ENCODE measurements around the gene VAV2.

The VAV2 gene

DNA sequence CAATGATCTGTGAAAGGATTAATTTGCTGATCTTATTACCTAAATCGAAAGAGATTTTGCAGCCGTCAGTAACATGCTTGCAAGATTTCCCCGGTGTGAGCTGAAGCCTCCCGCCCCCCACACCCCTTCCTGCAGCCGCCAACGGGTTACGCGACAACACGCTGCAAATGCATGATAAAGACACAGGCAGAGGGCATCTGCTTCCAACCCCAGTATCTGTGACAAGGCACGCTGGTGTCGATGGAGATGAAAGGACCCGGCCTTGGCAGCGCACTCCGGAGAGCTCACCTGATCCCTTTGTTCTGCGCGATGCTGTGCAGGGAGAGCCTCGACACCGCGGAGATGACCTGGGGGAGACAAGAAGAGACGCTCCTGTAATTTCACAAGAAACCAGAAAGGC, 131.0 kb downstream of the VAV2 start:
- TF ChIP-seq RARB (CRISPR knock-in tag; IDR thresholded peaks at IDR 0.05): no peak
- TF ChIP-seq, protein P1, sequence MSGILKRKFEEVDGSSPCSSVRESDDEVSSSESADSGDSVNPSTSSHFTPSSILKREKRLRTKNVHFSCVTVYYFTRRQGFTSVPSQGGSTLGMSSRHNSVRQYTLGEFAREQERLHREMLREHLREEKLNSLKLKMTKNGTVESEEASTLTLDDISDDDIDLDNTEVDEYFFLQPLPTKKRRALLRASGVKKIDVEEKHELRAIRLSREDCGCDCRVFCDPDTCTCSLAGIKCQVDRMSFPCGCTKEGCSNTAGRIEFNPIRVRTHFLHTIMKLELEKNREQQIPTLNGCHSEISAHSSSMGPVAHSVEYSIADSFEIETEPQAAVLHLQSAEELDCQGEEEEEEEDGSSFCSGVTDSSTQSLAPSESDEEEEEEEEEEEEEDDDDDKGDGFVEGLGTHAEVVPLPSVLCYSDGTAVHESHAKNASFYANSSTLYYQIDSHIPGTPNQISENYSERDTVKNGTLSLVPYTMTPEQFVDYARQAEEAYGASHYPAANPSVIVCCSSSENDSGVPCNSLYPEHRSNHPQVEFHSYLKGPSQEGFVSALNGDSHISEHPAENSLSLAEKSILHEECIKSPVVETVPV (CRISPR knock-in tag; IDR thresholded peaks at IDR 0.05): no peak
- TF ChIP-seq ISL1 (CRISPR knock-in tag; IDR thresholded peaks at IDR 0.05): no peak
- TF ChIP-seq, protein P2, sequence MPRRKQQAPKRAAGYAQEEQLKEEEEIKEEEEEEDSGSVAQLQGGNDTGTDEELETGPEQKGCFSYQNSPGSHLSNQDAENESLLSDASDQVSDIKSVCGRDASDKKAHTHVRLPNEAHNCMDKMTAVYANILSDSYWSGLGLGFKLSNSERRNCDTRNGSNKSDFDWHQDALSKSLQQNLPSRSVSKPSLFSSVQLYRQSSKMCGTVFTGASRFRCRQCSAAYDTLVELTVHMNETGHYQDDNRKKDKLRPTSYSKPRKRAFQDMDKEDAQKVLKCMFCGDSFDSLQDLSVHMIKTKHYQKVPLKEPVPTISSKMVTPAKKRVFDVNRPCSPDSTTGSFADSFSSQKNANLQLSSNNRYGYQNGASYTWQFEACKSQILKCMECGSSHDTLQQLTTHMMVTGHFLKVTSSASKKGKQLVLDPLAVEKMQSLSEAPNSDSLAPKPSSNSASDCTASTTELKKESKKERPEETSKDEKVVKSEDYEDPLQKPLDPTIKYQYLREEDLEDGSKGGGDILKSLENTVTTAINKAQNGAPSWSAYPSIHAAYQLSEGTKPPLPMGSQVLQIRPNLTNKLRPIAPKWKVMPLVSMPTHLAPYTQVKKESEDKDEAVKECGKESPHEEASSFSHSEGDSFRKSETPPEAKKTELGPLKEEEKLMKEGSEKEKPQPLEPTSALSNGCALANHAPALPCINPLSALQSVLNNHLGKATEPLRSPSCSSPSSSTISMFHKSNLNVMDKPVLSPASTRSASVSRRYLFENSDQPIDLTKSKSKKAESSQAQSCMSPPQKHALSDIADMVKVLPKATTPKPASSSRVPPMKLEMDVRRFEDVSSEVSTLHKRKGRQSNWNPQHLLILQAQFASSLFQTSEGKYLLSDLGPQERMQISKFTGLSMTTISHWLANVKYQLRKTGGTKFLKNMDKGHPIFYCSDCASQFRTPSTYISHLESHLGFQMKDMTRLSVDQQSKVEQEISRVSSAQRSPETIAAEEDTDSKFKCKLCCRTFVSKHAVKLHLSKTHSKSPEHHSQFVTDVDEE (CRISPR knock-in tag; IDR thresholded peaks at IDR 0.05): no peak
- TF ChIP-seq ARNTL (CRISPR knock-in tag; IDR thresholded peaks at IDR 0.05; ENCODE audit: borderline replicate concordance, low read depth): no peak
- TF ChIP-seq, protein P3, sequence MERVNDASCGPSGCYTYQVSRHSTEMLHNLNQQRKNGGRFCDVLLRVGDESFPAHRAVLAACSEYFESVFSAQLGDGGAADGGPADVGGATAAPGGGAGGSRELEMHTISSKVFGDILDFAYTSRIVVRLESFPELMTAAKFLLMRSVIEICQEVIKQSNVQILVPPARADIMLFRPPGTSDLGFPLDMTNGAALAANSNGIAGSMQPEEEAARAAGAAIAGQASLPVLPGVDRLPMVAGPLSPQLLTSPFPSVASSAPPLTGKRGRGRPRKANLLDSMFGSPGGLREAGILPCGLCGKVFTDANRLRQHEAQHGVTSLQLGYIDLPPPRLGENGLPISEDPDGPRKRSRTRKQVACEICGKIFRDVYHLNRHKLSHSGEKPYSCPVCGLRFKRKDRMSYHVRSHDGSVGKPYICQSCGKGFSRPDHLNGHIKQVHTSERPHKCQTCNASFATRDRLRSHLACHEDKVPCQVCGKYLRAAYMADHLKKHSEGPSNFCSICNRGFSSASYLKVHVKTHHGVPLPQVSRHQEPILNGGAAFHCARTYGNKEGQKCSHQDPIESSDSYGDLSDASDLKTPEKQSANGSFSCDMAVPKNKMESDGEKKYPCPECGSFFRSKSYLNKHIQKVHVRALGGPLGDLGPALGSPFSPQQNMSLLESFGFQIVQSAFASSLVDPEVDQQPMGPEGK (CRISPR knock-in tag; IDR thresholded peaks at IDR 0.05; ENCODE audit: borderline replicate concordance): no peak
- no peak for TF ChIP-seq GLIS3 (CRISPR knock-in tag; IDR thresholded peaks at IDR 0.05)
- no peak for TF ChIP-seq CSDC2 (CRISPR knock-in tag; IDR thresholded peaks at IDR 0.05)
- no peak for TF ChIP-seq ESRRG (CRISPR knock-in tag; IDR thresholded peaks at IDR 0.05)
- no peak for TF ChIP-seq ZFP30 (CRISPR knock-in tag; IDR thresholded peaks at IDR 0.05)
- TF ChIP-seq TOX (CRISPR knock-in tag; IDR thresholded peaks at IDR 0.05; ENCODE audit: borderline replicate concordance): no peak
- TF ChIP-seq, protein P4, sequence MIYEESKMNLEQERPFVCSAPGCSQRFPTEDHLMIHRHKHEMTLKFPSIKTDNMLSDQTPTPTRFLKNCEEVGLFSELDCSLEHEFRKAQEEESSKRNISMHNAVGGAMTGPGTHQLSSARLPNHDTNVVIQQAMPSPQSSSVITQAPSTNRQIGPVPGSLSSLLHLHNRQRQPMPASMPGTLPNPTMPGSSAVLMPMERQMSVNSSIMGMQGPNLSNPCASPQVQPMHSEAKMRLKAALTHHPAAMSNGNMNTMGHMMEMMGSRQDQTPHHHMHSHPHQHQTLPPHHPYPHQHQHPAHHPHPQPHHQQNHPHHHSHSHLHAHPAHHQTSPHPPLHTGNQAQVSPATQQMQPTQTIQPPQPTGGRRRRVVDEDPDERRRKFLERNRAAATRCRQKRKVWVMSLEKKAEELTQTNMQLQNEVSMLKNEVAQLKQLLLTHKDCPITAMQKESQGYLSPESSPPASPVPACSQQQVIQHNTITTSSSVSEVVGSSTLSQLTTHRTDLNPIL (CRISPR knock-in tag; IDR thresholded peaks at IDR 0.05; ENCODE audit: low read depth): no peak
- TF ChIP-seq OSR1 (CRISPR knock-in tag; IDR thresholded peaks at IDR 0.05): no peak
- TF ChIP-seq ZNF565 (CRISPR knock-in tag; conservative IDR thresholded peaks at IDR 0.05; ENCODE audit: low read depth): no peak
- TF ChIP-seq, protein P5, sequence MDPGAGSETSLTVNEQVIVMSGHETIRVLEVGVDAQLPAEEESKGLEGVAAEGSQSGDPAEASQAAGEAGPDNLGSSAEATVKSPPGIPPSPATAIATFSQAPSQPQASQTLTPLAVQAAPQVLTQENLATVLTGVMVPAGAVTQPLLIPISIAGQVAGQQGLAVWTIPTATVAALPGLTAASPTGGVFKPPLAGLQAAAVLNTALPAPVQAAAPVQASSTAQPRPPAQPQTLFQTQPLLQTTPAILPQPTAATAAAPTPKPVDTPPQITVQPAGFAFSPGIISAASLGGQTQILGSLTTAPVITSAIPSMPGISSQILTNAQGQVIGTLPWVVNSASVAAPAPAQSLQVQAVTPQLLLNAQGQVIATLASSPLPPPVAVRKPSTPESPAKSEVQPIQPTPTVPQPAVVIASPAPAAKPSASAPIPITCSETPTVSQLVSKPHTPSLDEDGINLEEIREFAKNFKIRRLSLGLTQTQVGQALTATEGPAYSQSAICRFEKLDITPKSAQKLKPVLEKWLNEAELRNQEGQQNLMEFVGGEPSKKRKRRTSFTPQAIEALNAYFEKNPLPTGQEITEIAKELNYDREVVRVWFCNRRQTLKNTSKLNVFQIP (CRISPR knock-in tag; IDR thresholded peaks at IDR 0.05; ENCODE audit: borderline replicate concordance, low read depth): no peak
- TF ChIP-seq TCF4 (CRISPR knock-in tag; IDR thresholded peaks at IDR 0.05; ENCODE audit: borderline replicate concordance): no peak
- TF ChIP-seq SNAI2 (CRISPR knock-in tag; IDR thresholded peaks at IDR 0.05): no peak
- ATAC-seq: no peak

DNA sequence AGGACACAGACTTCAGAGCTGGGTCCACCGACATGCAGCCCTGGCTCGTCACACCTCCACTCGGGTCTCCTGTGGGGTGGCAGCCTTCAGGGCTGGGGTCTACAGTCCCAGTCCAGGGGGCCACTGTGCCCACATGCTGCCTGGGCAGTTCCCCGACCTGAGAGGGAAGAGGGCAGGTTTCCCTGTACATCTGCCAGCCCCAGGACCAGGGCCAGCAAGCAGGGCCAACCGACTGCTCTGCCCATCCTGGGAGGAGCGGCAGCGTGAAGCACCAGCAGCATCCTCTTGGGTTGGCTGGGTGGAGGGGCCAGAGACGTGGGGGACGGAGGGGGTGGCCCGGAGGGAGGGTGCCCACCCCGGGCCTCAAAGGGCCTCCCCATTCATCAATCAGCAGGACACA, 133.4 kb downstream of the VAV2 start:
- ATAC-seq: no peak
- no peak for TF ChIP-seq ZNF70 (CRISPR knock-in tag; IDR thresholded peaks at IDR 0.05)
- TF ChIP-seq ISL1 (CRISPR knock-in tag; IDR thresholded peaks at IDR 0.05): no peak
- TF ChIP-seq, protein P3 (CRISPR knock-in tag; IDR thresholded peaks at IDR 0.05; ENCODE audit: borderline replicate concordance): no peak
- TF ChIP-seq TCF4 (CRISPR knock-in tag; IDR thresholded peaks at IDR 0.05; ENCODE audit: borderline replicate concordance): no peak
- TF ChIP-seq ESRRG (CRISPR knock-in tag; IDR thresholded peaks at IDR 0.05): no peak
- TF ChIP-seq ZFP30 (CRISPR knock-in tag; IDR thresholded peaks at IDR 0.05): no peak
- no peak for TF ChIP-seq ZNF8 (CRISPR knock-in tag; IDR thresholded peaks at IDR 0.05)
- no peak for TF ChIP-seq SNAI2 (CRISPR knock-in tag; IDR thresholded peaks at IDR 0.05)
- no peak for TF ChIP-seq PPARA (CRISPR knock-in tag; IDR thresholded peaks at IDR 0.05; ENCODE audit: borderline replicate concordance)
- TF ChIP-seq, protein P1 (CRISPR knock-in tag; IDR thresholded peaks at IDR 0.05): no peak
- no peak for TF ChIP-seq ARNTL (CRISPR knock-in tag; IDR thresholded peaks at IDR 0.05; ENCODE audit: borderline replicate concordance, low read depth)
- no peak for TF ChIP-seq ZFP3 (CRISPR knock-in tag; IDR thresholded peaks at IDR 0.05)
- TF ChIP-seq, protein P4 (CRISPR knock-in tag; IDR thresholded peaks at IDR 0.05; ENCODE audit: low read depth): no peak
